Ishikawa (cell line): ENCODE measurements around the gene LRP8.

Experiments used
- EP300 ChIP-seq: IDR thresholded peaks from 2 replicates; pipeline ENCODE4 v1.6.1; 2012; ENCODE audit warnings: borderline replicate concordance
- RAD21 ChIP-seq: IDR thresholded peaks from 2 replicates; pipeline ENCODE4 v1.6.1; 2012; ENCODE audit warnings: low read depth
- TAF1 ChIP-seq: IDR thresholded peaks from 2 replicates; pipeline ENCODE4 v1.6.1; 2012; ENCODE audit warnings: low read depth, mild to moderate bottlenecking
- TEAD4 ChIP-seq: IDR thresholded peaks from 2 replicates; pipeline ENCODE4 v1.6.1; 2012
- TF ChIP-seq, protein P1 (sequence below): IDR thresholded peaks from 2 replicates; pipeline ENCODE4 v1.6.1; 2012; ENCODE audit warnings: low read depth, mild to moderate bottlenecking

DNA sequence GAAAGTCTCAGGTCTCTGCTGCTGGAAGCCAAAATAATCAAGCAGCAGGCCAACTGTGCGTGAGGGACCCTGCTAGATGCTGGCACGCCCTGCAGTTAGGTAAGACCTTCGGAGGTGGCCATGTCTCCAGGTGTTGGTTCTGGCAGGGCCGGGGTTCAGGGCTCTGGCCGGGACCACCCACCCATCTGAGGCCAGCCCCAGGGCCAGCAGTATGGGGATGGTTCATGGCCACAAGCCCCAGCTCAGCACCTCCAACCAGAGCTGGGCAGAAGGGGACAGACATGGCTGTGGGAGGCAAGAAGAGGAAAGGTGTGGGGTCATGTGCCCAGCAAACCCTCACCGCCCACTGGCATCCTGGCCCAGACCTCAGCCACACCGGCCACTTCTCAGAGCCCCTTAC, 23.3 kb downstream of the LRP8 start:
- TF ChIP-seq EP300: no peak
- TF ChIP-seq, protein P1, sequence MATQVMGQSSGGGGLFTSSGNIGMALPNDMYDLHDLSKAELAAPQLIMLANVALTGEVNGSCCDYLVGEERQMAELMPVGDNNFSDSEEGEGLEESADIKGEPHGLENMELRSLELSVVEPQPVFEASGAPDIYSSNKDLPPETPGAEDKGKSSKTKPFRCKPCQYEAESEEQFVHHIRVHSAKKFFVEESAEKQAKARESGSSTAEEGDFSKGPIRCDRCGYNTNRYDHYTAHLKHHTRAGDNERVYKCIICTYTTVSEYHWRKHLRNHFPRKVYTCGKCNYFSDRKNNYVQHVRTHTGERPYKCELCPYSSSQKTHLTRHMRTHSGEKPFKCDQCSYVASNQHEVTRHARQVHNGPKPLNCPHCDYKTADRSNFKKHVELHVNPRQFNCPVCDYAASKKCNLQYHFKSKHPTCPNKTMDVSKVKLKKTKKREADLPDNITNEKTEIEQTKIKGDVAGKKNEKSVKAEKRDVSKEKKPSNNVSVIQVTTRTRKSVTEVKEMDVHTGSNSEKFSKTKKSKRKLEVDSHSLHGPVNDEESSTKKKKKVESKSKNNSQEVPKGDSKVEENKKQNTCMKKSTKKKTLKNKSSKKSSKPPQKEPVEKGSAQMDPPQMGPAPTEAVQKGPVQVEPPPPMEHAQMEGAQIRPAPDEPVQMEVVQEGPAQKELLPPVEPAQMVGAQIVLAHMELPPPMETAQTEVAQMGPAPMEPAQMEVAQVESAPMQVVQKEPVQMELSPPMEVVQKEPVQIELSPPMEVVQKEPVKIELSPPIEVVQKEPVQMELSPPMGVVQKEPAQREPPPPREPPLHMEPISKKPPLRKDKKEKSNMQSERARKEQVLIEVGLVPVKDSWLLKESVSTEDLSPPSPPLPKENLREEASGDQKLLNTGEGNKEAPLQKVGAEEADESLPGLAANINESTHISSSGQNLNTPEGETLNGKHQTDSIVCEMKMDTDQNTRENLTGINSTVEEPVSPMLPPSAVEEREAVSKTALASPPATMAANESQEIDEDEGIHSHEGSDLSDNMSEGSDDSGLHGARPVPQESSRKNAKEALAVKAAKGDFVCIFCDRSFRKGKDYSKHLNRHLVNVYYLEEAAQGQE: no peak
- no peak for TF ChIP-seq TAF1
- TF ChIP-seq RAD21: no peak
- TF ChIP-seq TEAD4: no peak
